Bronchial epithelial cell (primary cell): Measurements from ENCODE around the gene TMOD2. TPM values are rescaled to one million over a fixed set of nuclear protein-coding genes. Genes with fewer than 3 reads are reported as not detected.

Experiments used
- DNase-seq: peaks from one replicate; pipeline ENCODE4 v3.0.0-alpha.2; 2010; ENCODE audit warnings: low read depth
- FAIRE-seq: peaks from 2 replicates; lab custom pipeline; 2011; peaks lifted over from hg19 to GRCh38; lab: Jason Lieb, UNC
- H3K27me3 ChIP-seq: 2 replicates; pipeline ENCODE4 v1.5.1; 2011; ENCODE audit warnings: low read length; ENCODE audit not compliant: control insufficient read depth, insufficient read depth
- H3K36me3 ChIP-seq: 2 replicates; pipeline ENCODE4 v1.5.1; 2011; ENCODE audit warnings: low read length; ENCODE audit not compliant: control insufficient read depth, insufficient read depth
- H3K4me3 ChIP-seq: 2 replicates; pipeline ENCODE4 v1.5.1; 2011; ENCODE audit warnings: mild to moderate bottlenecking, low read depth, low read length, control low read depth
- CTCF ChIP-seq: IDR thresholded peaks from 2 replicates; pipeline ENCODE4 v1.5.1; 2011; ENCODE audit warnings: mild to moderate bottlenecking, moderate library complexity, low read length, control low read depth, inconsistent platforms; ENCODE audit not compliant: insufficient read depth, severe bottlenecking
- total RNA-seq: library from RNA; depleted of rRNA; stranded (reverse); fragments of >200 nt; gene quantifications from 2 replicates; pipeline ENCODE4 v1.2.1, GENCODE V29; 2014

Gene TMOD2
- total RNA-seq, 1 donor from 2014 or later, result 2.1 TPM

DNA sequence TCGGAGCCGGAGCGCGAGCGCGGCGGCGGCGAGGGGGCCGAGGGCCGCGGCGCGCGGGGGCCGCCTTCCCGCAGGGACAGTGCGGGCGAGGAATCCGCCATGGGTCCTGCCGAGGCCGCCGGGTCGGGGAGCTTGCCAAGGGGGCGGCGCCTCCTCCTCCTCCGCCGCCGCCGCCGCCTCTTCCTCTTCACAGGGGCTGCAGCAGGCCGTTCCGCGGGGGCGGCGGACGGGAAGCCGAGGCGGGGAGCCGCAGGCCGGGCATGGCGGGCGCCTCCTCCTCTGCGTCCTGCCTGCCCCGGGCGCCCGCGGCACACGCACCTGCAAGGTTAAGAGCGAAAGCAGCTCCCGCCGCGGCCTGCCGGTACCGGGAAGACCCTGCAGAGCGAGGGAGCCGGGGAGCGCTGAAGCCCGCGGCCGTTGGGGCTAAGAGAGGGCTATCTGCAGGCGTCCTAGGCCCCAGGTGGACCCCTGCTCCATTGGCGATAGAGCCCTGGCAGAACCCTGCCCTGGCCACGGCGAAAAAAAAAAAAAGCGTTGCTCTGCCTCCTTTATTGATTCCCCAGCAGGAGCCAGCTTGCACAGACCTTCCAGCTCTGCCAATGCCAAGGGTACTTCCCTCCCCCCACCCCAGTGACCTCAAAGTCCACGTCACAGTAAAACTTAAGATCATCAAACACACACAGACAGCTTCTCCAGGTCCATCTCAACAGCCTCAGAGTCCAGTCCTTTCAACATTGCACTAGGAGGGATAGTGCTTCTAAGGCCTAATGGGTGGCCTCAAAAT is 13.7 kb upstream of the TMOD2 start, which contains the start of gene LYSMD2:
Gene LYSMD2, minus strand, starts transcription at position 134 of the 784 bp plus-strand sequence. Its CDS starts 33 bp downstream, at position 101.
- FAIRE-seq, result no peak

DNA sequence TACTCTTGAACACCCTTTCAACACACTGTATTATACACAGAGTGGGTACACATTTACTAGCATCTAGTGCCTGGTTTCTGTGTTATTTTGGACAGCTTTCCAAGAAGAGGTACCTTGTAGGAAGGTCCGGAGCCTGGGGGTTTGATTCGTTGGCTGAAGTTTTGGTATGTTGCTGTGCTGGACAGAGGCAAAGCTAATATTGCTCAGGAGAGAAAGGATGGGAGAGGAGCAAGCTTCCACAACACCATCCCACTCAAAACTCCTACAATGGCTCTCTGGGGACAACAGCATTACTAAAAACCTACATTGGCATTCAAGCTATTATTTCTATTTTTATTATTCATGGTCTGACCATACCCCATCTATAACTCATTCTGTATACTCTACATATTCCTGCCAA is 12.8 kb upstream of the TMOD2 start:
- FAIRE-seq (no peak), DNase-seq (no peak)
- TF ChIP-seq CTCF, result no peak
- no peak overlapping the region for H3K4me3 ChIP-seq
- H3K27me3 ChIP-seq, result no peaks in the 10 kb centered on the region
- H3K36me3 ChIP-seq, result no peaks in the 10 kb centered on the region

More for the DNA sequence above, 13.7 kb upstream of the TMOD2 start, which contains the start of gene LYSMD2:
- H3K27me3 ChIP-seq, result no peaks in the 10 kb centered on the region
- peak within 1 kb of the TSS; percentile 63 for H3K4me3 ChIP-seq
- DNase-seq, result no peak
- no peaks in the 10 kb centered on the region for H3K36me3 ChIP-seq
- TF ChIP-seq CTCF, result no peak

DNA sequence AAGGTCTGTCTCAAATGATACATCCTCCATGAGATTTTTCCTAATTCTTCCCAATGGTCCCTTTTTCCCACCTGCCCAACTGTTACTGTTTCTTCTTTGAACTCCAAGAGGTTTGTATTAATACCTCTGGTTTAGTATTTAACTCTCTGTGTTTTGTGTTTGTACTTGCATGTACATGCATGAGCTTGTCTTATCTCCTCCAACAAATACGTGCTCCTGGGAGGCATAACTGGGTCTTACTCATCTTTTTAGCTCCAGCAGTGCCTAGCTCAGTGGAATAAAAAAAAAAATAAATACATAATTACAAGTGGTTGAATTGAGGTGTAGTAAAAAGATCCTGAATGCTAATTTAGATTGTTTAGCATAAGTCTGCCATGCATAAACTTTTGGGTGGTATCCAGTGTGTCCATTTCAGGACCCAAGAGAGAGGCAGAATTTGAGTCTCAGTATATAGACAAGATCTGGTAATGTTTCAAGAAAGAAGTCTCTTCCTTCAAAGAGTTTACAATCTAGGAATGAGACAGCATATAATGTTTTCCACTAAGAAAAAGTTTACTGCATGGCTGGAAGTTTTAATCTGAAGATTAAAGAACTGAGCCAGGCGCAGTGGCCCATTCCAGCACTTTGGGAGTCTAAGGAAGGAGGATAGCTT is 12.2 kb upstream of the TMOD2 start:
- FAIRE-seq, result no peak
- H3K4me3 ChIP-seq, result no peak overlapping the region
- peak; percentile 97 for DNase-seq
- no peaks in the 10 kb centered on the region for H3K27me3 ChIP-seq
- TF ChIP-seq CTCF, result no peak
- no peaks in the 10 kb centered on the region for H3K36me3 ChIP-seq

- FAIRE-seq (no peak), DNase-seq (no peak)
- Histone ChIP-seq H3K36me3 (no peaks in the 10 kb centered on the region), H3K4me3 (no peak overlapping the region), H3K27me3 (peaks cover 5% of the 10 kb centered on the region)
- no peak for TF ChIP-seq CTCF
Measured at GRCh38 chr15:51749307-51749706, 2.1 kb upstream of the TMOD2 start.

DNA sequence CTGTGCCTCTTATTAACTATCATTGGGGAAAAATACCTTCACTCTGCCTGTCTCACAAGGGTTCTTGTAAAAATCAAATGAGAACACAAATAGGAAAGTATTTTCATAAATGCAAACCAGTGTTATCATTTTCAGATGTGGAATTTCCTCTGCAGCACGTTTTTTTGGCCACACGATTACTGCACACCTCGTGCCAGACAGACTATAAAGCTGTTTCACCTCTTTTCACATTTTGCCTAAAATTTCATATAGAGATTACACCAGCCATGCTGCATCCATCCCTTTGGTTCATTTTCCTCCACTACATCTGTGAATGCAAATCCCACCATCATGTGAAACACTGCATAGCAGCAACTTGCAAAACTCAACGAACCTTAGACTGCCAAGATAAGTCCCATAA is 1.2 kb upstream of the TMOD2 start:
- FAIRE-seq, result no peak
- no peak for DNase-seq
- Histone ChIP-seq H3K4me3 (no peak overlapping the region), H3K27me3 (peaks cover 5% of the 10 kb centered on the region), H3K36me3 (no peaks in the 10 kb centered on the region)
- TF ChIP-seq CTCF, result no peak
